Gastrocnemius medialis (tissue), 4 donors: ENCODE measurements around the gene SPO11.
A peak's percentile ranks its signal among the peaks of the same experiment; 100 is the strongest.

Experiments used
- POLR2A ChIP-seq, 2 donors: fragments of 450-650 bp; IDR thresholded peaks; one replicate each; pipeline ENCODE4 v1.6.1; 2017; ENCODE audit warnings: antibody characterized with exemption in 2 of 2, mild to moderate bottlenecking in 2 of 2, moderate library complexity in 2 of 2
- TF ChIP-seq, protein P1 (sequence below), 5 experiments: fragments of 450-650 bp in 3 of 5; fragments of 200-600 bp in 2 of 5; sonication (generic) in 2 of 5; IDR thresholded peaks in 4 of 5; conservative IDR thresholded peaks in 1 of 5; 1 replicate in 4 of 5; 2 replicates in 1 of 5; pipeline ENCODE4 v1.5.1; 2016 to 2019; ENCODE audit warnings: antibody characterized with exemption in 5 of 5, mild to moderate bottlenecking in 3 of 5, moderate library complexity in 3 of 5

DNA sequence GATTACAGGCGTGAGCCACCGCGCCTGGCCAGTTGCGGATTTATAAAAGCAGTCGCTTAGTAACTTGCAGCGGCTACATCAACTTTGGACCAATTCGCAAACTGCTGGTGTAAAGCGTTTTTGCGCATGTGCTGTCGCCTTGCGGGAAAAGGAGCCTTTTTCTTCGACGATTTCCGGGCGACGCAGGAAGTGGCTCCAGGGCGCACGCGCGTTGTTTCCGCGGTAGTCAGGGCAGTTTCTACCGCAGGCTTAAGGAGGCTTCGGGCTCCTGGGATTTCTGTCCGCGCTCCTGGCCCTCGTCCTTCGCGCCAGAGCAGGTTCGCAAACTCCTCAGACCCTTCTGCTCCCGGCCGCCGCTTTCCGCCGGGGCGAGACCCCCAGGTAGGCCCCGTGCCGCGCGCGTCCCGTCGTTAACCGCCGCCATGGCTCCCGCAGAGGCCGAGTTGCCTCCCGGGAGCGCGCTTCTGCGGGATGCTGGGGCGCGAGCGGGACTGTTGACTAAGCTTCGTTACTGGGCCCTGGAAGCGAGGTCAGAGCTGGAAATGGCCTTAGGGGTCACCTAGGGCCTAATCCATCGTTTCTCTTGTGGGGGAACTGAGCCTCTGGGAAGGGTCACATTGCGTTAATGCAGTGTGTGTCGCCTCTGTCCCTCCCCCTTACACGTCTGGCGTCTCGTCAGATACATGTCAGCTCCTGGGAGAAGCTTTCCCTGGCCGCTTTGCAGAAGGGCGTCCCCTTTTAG lies 21.6 kb downstream of the SPO11 start, which contains the start of gene RAE1:
- TF ChIP-seq, protein P1, sequence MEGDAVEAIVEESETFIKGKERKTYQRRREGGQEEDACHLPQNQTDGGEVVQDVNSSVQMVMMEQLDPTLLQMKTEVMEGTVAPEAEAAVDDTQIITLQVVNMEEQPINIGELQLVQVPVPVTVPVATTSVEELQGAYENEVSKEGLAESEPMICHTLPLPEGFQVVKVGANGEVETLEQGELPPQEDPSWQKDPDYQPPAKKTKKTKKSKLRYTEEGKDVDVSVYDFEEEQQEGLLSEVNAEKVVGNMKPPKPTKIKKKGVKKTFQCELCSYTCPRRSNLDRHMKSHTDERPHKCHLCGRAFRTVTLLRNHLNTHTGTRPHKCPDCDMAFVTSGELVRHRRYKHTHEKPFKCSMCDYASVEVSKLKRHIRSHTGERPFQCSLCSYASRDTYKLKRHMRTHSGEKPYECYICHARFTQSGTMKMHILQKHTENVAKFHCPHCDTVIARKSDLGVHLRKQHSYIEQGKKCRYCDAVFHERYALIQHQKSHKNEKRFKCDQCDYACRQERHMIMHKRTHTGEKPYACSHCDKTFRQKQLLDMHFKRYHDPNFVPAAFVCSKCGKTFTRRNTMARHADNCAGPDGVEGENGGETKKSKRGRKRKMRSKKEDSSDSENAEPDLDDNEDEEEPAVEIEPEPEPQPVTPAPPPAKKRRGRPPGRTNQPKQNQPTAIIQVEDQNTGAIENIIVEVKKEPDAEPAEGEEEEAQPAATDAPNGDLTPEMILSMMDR (IDR thresholded peaks at IDR 0.05 in 4 of 5, conservative IDR thresholded peaks at IDR 0.05 in 1 of 5), result no peak
- peak; percentile 40 to 64 for TF ChIP-seq POLR2A (IDR thresholded peaks at IDR 0.05)
